Dermis blood vessel endothelial cell (primary cell): ENCODE results near the gene RSU1. TPM values are rescaled to one million over a fixed set of nuclear protein-coding genes. Genes with fewer than 3 reads are reported as not detected.

Experiments used
- DNase-seq: peaks from one replicate; pipeline ENCODE4 v3.0.0; 2010
- total RNA-seq: library from RNA; depleted of rRNA; stranded (reverse); fragments of >200 nt; gene quantifications from 2 replicates; pipeline ENCODE4 v1.2.3, GENCODE V29; 2014

RSU1 gene
- total RNA-seq, 1 donor from 2014 or later, result 63.3 TPM

DNA sequence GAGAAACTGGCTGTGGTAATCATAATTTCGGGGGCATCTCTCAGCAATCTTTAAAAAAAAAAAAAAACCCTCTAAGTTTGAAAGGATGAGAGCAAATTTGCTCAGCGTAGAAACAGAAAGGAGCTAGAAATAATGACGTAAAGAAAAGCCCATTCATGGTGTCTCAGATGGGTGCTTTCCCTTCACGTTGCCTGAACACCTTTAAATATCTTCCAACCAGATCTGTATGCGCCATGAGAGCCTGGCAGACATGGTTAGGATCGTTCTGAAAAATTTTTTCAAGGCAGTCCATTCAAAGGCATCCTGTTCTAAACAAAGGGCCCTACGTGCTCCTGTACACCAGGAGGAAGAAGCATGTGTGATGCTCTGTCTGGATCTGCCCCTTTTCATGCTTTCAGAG lies 154.3 kb downstream of the RSU1 start:
- no peak for DNase-seq

DNA sequence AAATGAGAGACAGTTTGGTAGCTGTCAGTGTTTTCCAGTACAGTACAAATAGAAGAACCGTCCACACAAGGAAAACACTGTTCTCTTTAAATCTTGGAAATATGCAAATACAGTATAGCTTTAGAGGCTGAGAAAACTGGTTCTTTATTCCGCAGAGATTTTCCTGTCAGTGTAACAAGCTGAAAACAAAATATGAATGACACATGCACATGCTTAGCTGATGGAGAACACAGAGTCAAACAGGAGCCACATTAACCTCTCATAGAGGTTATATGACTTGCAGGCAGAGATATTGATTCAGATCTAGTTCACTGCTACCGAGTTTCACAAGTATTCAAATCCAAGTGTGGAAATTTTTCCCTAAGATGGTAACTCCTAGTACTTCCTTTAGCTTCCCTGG lies 160.3 kb downstream of the RSU1 start:
- DNase-seq, result no peak

DNA sequence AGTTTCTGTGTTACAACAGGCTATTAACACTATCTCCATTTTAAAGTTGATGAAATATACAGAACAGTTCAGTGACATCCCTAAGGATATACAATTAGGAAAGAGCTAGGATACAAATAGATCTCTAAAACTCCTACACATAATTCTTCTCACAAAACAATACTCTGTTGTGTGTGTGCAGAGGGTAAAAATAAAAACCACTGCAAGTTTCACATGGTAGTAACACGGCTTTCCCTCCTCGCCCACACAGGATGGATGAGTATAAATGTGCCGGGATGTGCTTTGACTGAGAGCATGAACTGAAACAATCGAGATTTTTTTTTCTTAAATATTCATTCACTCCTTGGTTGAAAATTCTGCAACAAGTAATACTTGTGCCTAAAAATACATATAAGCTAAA lies 164.0 kb downstream of the RSU1 start:
- DNase-seq, result no peak

GRCh38 chr10:16652154-16652553 lies 165.1 kb downstream of the RSU1 start:
- DNase-seq, result no peak

GRCh38 chr10:16649757-16650156 lies 167.5 kb downstream of the RSU1 start:
- DNase-seq, result no peak

GRCh38 chr10:16648366-16648765 lies 168.9 kb downstream of the RSU1 start:
- no peak for DNase-seq

DNA sequence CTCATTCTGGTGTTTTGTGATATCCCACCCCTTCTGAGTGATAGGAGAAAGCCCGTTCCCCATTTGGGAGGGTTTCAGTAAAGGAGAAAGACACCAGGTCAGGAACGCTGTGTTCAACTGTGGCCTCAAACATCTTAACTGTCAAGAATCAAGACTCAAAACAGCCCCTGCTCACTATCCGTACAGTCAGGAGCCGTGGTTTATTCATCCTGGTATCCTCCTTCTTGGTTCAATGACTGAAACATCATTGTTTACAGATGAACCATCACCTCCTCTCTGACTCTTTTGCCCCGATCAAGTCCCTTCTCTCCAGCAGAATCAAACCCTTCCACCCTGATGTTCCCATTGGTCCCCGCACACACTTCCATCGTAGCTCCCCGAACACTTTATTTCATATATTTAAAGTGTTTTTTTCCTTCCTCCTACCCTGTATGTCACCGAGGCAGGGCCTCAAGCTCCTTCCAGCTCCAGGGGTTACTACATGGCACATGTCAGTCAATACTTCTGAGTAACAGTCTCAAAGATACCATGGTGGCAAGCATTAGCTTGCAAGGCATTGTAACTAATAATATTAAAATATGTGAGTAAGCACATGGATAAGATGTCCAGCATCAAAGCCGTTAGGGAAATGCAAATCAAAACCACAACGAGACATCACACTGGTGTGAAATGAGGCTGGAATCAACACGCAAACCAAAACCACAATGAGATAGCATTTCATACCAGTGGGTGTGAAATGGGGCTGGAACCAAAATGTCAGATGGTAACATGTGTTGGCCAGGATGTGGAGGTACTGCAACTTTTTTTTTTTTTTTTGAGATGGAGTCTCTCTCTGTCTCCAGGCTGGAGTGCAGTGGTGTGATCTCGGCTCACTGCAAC lies 170.8 kb downstream of the RSU1 start:
- DNase-seq, result no peak

GRCh38 chr10:16644146-16644545 lies 173.1 kb downstream of the RSU1 start:
- peak; percentile 67 for DNase-seq

DNA sequence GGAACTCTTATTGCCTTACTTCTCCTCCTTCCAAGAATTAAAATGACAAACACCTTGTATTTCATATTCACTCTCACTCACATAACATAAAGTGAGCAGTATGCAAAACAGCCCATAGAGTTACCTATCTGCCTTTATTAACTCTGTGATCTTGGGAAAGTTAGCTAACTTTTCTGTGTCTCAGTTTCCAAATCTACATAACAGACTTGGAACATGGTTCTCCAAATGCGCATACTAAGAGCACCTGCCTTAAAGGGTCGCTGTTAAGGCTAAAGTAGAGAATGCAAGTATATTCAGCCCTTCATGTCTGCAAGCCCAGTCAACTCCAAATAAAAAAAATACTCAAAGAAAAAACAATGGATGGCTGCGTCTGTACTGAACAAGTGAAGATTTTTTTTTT lies 173.7 kb downstream of the RSU1 start:
- DNase-seq, result no peak

GRCh38 chr10:16640153-16640552 lies 177.1 kb downstream of the RSU1 start:
- no peak for DNase-seq

DNA sequence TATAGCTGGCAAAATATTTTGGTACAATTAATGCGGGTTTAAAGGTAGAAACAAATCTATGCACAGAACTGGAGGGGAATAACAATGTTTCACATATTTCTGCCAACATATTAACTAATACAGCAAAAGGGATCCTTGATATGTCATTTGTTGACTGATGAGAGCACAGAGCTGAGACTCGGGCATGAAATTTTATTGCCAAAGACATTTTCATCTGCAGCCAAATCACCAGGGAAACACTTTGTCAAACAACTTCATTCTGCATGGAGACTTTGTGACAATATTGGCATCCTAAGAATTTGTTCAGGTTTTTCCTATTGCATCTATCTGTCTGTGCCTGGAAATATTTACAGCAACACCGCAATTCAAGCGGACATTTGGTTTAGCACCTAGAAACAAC lies 177.8 kb downstream of the RSU1 start:
- DNase-seq, result no peak

DNA sequence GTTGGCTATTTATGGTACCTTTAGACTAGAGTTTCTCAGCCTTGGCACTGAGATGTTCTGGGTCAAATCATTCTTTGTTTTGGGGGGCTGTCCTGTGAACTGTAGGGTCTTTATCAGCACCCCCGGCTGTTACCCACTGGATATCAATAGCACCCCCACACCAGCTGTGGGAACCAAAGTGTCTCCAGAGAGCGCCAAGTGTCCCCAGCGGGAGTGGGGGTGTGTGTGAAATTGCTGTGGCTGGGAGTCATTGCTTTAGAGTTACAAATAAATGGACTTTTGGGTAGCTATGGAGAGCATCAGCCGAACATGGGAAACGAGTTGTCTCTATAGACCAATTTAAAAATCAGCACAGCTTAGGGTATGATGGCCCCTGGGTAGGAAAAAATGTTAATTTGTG lies 184.2 kb downstream of the RSU1 start:
- no peak for DNase-seq

DNA sequence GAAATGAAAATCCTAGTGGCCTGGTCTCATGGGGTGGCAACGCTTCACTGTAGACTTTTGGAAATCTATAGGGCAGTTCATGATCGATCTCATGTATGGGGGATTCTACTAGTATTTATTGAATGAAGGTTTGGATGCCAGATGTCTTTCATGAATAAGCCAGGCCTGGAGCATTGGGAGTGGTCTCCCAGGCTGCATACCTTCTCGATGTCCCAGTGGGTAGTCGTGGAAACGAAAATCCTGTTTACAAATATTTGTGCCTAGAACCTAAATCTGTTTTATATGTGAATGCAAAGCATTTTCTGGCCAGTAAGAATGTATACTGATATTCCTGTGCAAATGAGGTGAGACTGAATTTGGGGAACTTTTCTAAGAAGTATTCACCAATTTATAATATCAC lies 190.5 kb downstream of the RSU1 start:
- no peak for DNase-seq

DNA sequence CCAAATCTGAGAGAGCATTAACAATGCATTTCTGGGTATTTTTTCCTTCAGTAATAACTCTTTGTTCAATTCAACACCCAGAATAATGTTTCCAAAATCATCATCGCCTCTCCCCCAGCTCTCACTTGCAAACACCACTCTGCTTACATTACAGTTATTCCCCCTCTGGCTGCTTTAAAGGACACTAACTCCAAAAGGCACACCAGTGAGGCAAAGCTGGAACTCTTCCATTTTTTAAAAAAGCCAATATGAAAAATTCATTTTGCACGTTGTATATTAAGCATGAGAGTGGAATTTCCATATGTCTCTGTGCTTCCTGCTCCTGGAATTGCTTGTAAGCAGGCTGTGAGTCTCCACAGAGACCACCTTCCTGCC lies 204.3 kb downstream of the RSU1 start:
- no peak for DNase-seq

DNA sequence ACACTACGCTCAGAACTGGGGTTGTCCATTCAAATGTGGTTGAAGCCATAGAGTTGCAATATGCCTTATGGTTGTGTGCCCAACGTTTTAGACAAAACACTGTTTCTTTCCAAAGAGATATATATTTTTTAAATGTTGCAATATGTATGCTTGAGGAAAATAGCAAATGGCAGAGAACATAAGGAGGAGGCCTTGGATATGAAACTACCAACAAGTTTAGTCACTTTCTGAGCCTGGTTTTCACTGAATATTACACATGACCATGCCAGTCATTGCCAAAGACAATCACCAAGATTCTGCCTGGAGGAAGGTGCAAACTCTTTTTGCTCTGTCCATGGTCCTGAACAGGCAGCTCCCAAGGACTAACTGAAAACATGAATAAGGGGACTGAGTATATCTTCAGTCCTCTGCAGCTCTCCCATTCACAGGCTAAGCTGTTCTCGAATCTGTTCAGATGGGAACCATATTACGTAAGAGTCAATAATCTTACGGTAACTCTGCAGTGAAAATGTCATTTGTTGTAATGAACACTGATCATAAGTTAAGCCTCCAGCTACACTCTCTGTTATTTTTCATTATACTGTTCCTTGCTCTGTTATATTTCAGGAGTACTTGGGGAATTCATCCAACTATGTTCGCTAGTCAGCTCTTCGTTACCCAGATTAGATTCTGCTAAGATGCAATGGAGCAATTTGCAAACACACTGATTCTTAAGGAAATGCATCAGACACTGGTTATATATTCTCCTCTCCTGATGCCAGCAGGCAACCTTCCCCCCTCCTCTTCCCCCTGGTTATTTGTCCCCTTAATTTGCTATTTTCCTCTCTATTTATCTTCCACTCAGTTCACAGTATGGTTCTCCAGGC lies 204.9 kb downstream of the RSU1 start:
- peak; percentile 69 for DNase-seq

- DNase-seq, result no peak
These were observed 206.2 kb downstream of the RSU1 start for GRCh38 chr10:16611037-16611436.

- no peak for DNase-seq
These were observed 208.0 kb downstream of the RSU1 start for GRCh38 chr10:16609211-16609610.

- no peak for DNase-seq
These were observed 210.3 kb downstream of the RSU1 start for GRCh38 chr10:16606923-16607322.

DNA sequence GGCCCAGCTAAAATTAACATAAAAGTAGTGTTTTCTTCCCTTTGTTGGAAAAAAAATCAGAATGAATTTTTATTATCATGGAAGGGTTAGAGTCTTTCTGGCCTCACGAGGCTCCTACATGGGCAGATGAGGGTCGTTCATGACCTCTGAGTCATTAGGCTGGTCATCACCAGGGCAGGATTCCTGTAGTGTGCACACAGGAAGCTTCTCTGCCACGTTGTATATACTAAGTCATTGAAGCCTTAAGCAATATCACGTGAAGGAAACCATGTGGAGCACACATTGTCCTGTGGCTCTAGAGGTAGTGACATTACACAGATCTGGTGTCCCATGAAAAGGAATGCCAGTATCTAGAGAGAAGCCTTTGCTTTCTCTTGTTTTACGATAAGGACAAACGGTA lies 210.8 kb downstream of the RSU1 start:
- DNase-seq, result peak; percentile 5

- no peak for DNase-seq
These were observed 213.9 kb downstream of the RSU1 start for GRCh38 chr10:16603308-16603707.

DNA sequence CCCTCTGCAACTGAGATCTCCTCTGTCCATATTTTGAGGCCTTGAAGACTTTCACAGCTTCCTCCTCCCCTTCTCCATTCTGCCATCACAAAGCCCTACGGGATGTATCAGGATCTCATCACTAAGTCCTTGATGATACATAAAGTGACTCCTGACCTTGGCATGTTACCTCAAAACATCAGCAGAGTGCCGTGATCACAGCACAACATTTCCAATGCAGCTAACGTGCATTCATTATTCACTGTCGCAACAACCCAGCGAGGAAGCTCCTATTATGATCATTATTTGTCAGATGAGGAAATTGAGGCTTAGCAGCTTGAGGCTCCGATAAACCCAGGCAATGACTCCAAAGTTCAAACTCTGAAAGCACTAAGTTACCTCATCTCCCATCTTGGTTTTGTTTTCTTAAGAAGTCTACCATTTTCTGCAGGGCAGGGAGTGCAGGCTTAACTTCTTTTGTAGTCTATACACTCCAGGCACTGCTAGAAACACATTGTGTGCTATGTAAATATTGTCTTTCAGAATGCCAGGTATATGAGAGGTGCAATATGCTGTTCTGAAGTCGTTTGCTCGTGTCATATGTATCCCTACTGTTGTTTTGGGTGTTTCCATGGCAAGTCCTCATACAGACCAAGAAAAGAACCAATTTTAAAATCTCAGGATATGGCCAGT lies 215.0 kb downstream of the RSU1 start:
- DNase-seq, result no peak

GRCh38 chr10:16599662-16600061 lies 217.6 kb downstream of the RSU1 start:
- no peak for DNase-seq

GRCh38 chr10:16597656-16598055 lies 219.6 kb downstream of the RSU1 start:
- DNase-seq, result peak; percentile 61
